HG02973 (cell line): ENCODE data around the gene HSP90AB1.

Experiments
- ATAC-seq: cut with Tn5 transposase; IDR thresholded peaks from one replicate; pipeline ENCODE4 v1.9.1; 2021; ENCODE audit warnings: moderate library complexity; ENCODE audit not compliant: unreplicated experiment

The HSP90AB1 gene

DNA sequence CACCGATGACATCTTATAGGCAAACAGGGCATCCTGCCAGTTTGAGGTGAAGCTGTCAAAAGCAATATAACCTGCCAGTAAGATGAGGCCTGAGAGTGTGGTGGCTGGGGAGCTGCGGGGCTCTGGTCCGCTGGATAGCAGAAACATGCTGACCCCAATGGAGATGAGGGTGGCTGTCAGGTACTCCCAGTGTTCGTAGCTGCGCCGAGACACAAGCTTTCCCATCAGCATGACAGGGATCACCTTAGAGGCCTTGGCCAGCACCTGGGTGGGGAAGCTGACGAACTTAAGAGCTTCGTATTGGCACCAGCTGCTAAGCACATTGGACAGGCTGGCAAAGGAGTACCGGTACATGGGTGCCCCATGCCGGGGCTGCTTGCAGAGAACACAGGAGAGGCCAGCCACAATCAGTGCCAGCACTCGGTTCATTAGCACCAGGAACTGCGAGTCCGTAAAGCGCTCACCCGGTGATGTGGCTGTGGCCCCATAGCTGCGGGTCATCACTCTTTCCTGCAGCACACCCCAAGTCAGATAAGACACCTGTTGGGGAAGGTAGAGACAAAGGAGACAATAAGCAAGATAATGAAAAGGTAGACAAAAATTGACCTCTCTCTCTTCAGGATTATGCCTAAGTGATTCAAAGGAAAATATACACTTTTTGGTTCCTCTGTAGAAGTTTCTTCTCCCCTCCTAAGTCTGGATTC is 8.4 kb downstream of the HSP90AB1 start:
- ATAC-seq = no peak

DNA sequence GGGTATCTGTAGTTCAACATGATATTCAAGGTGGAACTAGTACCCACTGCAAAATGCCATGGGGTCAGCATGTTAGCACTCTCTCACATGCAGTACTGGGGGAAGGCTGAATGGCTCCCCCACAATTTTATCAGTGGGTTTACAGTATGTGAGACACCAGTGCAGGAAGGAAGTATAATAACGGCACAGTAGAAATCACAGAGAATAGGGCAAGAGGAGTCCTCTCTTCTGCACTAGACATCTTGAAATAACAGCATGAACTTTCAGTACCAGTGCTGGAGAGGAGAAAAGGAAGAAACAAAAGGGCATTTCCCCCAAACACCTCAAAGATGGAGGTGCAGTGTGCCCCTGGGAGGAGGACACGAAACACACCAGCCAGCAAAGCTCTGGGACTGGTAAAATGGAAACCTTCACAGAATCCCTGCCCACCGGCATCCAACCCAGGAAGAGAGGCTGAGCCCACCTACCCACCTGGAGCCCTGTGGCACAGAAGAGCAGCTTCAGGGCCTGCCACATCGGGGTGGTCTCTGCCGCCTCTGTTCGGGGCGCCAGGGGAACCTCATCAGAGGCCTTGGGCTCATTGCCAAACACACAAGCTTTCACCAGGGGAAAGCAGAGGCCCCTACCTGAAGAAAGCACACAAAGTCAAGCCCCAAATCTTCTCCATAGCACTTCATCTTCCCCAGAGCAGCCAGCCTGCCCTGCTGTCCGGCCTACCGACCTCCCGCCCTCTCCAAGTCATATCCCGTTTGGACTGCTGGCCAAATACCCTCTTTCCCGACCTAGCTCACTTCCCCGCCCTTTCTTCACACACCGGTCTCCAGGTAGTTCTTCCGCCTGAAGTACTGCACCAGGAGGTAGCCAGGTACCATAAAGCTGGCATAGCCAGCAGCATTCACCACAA is 9.2 kb downstream of the HSP90AB1 start:
- ATAC-seq = no peak

DNA sequence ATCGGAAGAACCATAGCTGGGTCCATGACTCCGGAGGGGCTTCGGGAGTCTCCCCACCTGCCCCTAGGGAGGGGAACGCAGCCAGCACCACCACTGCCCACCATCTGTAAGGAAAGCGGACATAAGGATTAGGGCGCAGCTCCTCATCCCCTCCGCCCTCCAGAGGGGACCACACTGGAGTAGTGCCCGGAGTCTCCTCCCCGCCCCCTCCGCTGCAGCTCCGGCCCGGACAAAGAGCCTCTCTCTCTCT is 9.8 kb downstream of the HSP90AB1 start:
- ATAC-seq = no peak

DNA sequence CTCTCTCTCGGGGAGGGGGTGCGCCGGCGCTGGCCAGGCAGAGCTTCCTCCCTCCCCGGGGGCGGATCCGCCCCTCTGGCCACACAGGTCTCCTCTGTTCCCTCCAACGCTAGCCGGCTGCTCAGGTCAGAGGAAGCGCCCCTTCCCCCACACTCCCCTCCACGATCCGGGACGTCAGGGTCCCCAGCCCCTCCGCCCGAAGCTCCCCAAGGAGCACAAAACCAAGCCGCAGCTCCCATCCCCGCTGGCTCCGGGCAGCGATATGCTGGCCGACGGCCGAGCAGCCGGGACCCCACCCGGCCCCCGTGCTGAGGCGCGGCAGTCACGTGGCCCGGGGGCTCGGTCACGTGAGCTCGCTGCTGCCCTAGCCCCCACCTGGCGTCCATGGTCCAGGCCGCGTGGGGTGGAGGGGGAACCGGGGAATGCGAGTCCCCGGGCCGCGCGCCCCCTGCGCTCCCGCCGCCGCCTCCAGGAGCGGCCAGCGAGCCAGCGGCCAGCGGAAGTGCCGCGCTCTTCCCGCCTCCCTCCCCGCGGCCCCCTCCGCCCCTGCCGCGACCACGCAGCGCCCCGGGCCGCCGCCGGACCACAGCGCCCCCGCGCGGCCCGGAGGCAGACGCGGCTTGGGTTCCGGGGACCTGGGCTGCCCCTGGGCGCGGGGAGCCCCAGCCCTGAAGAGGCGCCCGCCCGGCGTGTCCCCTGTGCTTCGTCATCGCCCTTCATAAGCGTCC is 10.3 kb downstream of the HSP90AB1 start, which contains the start of gene SLC35B2:
Gene SLC35B2, minus strand, starts transcription at position 504 of the 728 bp plus-strand sequence. Its CDS starts 118 bp downstream, at position 386.
- peak; percentile 41 for ATAC-seq

DNA sequence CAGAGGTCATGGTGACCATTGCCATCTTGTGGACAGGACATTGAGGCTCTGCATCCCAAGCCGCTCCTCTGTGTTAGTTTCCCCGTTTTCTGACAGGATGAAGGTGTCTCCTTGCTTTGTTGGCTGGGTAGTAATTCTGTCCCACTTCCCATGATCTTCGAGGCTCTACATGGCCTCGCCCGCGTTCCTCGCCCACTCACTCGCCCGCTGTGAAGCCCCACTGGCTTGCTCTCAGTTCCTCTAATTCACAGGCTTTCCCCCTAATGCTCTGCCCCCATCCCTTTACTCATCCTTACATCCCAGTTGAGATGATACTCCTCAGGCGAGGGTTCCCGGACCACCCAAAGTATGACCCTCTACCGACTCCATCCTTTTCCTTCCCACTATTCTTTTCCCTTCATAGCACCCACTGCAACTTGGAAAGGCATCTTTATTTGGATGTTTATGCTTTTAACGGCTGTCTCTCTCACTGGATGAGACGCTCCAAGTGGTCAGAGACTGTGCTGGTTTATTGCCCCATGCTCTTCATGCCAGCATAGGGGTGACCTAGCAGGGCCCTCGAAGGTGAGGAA is 10.9 kb downstream of the HSP90AB1 start:
- peak; percentile 13 for ATAC-seq

DNA sequence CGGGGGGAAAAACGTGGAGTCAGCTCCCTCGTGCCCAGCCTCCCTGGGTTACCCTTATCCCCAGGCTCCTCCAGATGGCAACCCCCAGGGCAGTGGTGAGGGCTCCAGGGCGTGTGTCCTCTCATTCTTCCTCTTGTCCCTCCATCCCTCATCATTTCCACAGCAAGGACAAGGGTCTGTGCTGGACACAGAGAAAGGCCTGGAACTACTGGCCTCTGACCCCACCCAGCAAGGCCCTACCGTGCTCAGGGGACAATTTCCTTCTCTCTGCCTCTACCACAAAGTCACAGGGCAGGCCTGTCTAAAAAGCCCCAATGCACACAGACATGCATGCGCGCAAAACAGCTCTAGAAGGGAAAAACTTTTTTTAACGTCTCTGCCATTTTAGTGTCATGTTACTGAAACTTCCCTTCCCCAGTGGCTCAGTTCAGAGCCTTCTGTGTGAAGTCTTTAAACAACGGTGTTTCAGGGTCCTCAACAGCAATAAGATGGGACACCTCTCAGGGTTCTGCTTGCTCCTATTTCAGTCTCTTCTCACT is 11.5 kb downstream of the HSP90AB1 start:
- ATAC-seq = no peak

DNA sequence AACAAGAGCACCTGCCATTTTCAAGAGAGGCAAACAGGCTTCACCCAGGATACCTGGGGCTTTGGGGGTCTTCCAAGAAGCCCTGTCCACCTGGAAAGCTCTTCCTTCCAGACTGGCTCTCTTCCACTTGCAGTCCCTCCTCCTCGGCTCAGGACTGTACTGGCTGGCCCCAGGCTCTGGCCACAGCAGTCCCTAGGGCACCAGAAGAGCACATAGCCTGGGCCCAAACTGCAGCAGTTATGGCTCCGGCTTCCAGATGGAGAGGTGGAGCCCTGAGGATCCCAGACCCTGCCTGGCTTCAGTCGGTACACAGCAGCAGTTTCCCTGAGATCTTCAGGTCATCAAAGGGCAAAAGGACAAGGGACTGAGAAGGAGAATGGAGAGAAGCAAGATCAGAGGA is 12.0 kb downstream of the HSP90AB1 start:
- ATAC-seq = no peak

DNA sequence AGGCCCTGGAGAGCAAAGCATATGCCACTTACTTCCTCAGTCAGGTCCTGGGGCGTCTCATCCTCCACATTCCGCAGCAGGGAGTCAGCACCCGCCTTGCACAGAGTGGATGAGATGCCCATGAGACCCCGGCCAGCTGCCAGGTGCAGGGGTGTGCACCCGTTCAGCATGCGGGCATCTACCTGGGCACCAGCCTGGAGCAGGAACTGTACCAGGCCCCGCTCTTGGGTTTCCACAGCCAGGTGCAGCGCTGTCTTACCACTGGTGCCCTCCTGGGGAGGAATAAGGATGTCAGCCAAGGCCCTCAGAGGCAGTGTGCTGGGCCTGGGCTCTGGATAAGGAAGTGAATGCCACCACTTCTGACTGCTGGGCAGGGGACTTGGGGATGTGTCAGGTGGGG is 13.1 kb downstream of the HSP90AB1 start:
- no peak for ATAC-seq

DNA sequence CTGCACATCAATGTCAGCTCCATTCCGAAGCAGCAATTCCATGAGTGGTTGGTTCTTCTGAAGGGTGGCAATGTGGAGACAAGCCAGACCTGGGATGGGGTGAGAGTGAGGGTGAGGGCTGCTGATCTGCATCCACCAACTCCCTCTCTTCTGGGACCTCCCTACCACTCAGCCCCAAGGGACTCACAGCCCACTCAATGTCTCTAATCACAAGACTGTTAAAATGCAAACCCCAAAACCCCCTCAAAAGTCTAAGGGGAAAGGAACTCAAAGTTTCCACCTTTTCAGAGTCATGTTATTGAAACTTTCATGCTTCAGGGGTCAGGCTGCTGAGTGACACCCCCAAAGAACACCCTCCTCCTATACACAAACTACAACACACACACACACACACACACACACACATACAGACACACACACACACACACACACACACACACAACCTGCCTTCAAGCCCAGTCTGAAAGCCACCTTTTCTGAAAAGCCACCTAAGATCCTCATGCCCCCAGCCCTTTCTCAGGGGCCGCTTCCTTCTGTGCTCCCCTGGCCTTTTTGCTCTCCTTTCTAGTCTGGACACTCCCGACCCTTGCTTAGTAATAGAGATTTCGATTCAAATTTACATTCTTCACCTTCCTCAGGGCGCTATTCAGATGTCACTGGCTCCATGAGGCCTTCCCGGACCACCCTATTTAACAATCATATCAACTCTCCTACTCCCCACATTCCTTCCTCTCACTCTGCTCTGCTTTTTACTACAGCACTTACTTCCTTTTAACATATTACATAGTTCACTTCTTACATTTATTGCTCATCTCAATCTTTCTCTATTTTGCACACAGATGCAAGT is 13.8 kb downstream of the HSP90AB1 start:
- no peak for ATAC-seq

DNA sequence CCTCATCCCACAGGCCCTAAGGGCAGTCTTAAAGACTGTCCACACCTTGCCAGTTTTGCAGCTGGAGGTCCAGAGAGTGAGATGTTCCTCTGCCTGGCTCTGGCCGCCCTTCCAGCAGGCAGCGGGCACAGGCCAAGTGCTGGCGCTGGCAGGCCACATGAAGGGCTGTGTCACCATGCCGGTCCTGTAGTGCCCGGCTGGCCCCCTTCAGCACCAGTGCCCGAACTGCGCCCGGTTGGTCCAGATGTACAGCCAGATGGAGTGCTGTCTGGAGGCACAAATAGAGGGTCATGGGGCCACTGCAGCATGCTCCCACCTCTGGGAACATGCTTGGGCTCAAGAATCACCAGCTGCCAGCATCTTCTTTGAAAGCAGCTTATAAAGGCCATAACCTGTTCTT is 14.7 kb downstream of the HSP90AB1 start:
- ATAC-seq = no peak

DNA sequence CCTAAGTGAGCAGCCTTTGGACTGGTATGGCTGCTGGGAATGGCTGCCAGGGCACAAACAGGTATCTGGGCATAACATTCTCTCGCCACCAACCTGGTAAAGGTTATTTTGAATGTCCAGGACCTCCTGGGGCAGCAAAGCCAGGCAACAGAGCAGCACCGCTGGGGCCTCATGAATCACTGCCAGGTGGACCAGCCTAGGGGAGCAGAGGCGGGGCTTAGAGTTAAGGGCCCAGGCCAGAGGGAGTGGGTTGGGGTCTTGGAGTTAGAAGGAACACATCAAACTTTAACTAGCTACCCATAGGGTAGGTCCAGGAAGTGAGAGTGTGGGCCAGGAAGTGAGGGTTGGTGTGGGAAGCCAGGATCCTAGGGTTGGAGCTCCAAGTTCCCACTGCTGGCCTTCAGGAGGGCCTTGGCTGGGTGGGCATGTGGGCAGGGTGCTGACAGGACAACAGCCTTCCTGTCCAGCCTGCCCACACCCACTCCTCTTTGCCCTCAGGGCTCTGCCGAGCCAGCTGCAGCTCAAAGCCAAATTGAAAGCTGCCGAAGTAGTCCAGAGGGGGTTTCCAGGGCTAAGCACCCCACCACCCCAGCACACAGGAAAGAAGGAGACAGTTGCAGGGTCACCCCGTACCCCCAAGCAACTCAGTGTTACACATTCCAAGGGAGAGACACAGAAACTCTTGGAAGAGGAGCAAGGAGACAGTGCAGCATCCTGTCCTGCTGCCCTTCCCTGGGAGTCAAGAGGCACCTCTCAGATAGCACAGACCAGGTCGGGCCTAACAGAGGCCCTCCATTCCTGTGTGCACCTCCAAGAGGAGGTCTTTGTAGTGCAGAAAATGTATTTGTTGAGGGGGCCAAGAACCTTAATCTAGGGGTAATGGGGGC is 15.8 kb downstream of the HSP90AB1 start:
- ATAC-seq = no peak

DNA sequence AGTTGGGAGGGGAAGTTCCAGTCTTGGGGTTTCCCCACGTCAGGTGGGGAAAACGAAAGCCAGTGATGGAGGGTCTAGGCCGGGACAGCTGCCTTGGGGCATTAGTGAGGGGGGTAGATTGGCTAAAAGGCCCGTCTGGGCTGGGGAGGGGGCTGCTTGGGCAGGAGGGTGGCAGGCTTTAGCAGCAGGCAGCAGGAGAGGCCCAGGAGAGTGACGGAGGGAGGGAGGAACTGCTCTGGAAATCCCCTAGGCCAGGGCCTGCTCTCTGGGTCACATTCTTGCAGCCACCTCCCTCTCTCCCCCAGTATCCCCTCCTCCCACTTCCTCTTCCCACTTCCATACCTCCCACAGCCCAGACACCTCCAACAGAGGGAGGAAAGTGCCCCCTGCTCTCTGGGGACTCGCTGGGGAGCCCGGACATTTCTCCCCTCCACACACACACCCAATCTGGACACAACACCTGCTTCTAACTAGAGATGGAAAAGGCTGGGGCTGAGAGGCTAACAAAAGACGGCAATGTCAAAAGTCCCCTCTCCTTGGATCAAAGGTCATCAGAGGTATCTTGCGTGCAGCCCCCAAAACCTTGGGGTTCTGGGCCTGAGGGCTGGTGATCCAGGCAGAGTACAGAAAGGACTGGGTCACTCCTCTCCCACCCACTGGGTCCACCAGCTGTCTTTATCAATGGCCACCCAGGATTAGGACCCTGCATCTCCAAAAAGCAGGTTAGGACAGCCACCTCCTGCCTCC is 16.6 kb downstream of the HSP90AB1 start:
- ATAC-seq = no peak

DNA sequence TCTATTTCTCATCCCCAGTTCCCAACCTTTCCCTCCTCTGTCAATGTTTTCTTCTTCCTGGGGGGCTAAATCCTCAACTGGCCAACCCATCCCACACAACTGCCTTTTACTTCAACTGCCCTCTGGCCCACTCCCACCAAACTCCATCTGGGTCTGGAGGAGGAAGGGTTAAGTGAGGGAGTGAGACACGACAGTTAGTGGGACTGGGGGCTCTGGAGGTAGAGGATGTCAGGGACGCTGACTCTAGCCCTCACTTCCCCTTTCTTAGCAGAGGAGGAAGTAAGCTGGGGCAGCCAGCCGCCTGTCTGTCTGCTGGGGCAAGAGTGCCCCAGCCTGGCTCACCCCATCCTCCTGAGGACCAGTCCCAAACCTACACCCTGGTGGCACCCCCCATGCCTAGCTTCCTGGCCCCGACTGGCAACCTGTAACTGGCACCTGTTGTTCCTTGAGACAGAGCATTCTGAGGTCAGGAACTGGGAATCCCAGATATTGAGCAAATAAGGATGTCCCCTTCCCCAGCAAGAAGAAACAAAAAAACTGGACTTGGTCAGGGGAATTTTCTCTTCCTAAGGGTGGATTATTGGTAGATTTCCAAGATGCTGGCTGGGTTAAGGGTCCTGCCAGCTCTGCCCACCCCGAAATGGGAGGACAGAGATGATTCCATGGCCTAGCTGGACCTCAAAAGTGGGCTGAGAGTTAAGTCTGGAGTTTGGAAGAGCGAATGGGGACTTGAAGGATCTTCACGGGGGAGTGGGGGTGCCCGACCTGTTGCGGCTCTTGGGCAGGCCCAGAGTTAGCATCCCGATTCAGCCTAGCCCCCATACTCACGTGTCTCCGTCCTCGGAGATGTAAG is 17.5 kb downstream of the HSP90AB1 start:
- no peak for ATAC-seq

DNA sequence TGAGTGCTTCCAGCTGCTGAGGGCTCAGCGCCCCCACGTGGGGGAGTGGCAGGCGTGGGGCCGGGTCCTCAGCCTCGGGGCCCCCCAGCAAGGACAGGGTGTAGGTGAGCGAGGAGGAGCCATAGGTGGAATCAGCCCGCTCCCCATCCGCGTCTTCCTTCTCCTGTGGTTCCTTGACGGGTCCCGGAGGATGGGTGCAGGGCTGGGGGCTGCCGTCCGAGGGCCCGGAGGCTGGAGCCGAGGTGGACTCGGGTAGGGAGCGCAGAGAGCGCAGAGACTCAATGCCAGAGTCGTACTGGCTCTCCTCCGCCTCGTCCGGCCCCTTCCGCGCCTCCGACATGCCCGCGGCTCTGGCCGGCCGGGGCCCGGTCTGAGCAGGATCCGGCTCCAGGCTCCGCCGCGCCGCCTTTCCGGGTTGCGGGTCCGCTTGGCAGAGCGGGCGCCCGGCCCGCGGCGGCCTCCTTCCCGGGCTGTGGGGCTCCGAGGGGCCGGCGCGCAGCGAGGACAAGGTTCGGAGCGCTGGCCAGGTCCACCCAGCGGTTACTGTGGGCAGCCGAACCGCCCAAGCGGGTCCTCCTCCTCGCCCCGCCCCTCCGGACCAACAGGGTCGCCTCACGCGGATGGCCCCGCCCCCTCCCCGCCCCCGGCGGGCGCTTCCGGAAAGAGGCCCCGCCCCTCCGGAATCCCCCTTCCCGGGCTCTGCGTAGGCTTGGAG is 18.3 kb downstream of the HSP90AB1 start, which contains the start of gene NFKBIE:
Gene NFKBIE, minus strand, starts transcription at position 545 of the 715 bp plus-strand sequence. Its CDS starts 205 bp downstream, at position 340.
- peak; percentile 33 for ATAC-seq

DNA sequence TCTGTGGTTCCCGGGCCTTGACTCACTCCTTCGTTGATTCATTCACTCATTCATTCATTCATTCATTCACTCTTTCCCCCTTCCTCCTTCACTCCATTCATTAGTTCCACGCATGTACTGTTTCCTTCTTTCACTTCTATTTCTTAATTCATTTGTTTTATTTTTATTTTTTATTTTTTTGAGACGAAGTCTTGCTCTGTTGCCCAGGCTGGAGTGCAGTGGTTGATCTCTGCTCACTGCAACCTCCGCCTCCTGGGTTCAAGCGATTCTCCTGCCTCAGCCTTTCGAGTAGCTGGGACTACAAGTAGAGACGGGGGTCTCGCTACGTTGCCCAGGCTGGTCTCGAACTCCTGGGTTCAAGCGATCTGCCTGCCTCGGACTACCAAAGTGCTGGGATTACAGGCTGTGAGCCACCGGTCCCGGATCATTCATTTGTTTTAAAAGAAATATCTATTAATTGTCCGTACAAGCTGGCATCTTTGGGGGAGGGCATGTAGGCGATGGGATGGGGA is 18.9 kb downstream of the HSP90AB1 start:
- ATAC-seq = no peak

DNA sequence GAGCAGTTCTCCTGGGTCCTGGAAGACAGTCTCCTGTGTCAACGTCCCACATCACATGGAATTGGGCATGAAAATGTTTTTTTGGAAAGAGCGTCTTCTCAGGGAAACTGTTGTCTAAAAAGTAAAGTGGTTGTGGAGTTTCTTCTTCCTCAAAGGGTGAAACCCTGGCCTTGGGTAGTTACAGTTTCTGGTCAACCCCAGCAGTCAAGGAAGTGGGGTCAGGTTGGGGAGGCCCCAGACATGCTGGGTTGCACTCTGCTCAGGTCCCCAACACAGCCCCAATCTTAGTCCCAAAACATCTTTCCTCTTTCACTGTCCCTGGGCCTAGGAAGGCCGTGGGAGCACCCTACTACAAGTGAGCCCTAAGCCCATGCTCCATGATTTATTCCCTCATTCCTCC is 19.4 kb downstream of the HSP90AB1 start:
- peak; percentile 24 for ATAC-seq

DNA sequence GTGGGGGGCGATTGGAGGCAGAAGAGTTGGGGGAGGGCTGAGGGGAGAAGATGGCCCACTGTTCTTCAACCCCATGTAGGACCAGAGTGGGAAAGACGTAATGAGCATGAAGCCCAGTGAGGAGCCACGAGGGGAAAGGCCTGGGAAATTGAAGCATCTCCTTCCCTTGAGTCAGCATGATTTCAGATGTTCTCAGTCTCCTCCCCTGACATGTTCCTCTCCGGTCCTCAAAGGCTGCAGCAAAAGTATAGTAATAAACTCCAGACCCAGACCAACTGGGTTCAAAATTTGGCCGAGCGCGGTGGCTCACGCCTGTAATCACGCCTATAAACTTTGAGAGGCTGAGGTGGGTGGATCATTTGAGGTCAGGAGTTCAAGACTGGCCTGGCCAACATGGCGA is 20.4 kb downstream of the HSP90AB1 start:
- no peak for ATAC-seq
